LNCaP clone FGC (cell line): ENCODE results near the gene TAS2R5.

Source experiments
- DNase-seq: peaks from one replicate; pipeline ENCODE4 v3.0.0-alpha.2; 2011; ENCODE audit warnings: low read depth
- H3K4me3 ChIP-seq: 2 replicates; pipeline ENCODE4 v1.5.1; 2011; ENCODE audit warnings: mild to moderate bottlenecking, low read depth, low read length, control low read depth
- TF ChIP-seq, protein P1 (sequence below): IDR thresholded peaks from 2 replicates; pipeline ENCODE4 v1.5.1; 2012; ENCODE audit warnings: mild to moderate bottlenecking; ENCODE audit not compliant: control insufficient read depth, insufficient read depth; ENCODE audit errors: extremely low read depth

TAS2R5 gene

DNA sequence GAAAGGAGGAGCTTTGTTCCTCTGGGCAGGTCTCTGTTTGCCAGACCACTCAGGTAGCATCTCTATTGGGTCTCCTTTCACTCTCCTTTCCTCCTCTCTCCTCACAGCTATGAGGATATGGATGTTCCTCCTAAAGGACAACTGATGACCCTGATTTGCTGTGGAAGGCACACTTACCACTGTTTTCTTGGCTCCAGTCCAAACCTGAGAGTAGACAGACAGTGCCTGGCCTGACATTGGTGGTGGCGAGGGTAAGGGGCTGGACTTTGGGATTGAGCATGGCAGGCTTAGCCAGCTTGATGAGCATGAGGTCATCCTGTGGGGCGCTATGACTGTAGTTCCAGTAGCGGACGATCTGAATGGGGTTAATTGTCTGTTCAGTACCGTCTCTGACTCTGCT is 47.7 kb downstream of the TAS2R5 start:
- no peak for DNase-seq
- H3K4me3 ChIP-seq, result no peak overlapping the region
- TF ChIP-seq, protein P1, sequence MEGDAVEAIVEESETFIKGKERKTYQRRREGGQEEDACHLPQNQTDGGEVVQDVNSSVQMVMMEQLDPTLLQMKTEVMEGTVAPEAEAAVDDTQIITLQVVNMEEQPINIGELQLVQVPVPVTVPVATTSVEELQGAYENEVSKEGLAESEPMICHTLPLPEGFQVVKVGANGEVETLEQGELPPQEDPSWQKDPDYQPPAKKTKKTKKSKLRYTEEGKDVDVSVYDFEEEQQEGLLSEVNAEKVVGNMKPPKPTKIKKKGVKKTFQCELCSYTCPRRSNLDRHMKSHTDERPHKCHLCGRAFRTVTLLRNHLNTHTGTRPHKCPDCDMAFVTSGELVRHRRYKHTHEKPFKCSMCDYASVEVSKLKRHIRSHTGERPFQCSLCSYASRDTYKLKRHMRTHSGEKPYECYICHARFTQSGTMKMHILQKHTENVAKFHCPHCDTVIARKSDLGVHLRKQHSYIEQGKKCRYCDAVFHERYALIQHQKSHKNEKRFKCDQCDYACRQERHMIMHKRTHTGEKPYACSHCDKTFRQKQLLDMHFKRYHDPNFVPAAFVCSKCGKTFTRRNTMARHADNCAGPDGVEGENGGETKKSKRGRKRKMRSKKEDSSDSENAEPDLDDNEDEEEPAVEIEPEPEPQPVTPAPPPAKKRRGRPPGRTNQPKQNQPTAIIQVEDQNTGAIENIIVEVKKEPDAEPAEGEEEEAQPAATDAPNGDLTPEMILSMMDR, result no peak

DNA sequence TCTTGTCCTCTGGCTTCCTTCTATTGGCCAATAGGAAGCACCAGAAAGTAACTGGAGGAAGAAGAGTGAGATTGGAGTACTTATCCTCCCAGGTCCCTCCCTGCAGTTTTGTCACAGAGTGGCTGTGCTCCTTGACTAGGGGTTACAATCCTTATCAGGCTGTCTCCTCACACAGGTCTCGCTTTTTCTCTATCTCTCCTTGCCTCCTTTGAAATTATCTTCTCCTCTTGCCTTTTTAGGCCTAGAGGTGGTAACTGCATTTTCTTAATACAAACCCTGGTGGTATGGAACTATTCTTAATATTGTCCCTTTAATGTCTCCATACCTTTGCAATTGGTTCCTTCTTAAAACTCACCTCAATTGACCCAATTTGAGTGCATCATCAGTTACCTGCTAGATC is 48.6 kb downstream of the TAS2R5 start:
- H3K4me3 ChIP-seq, result no peak overlapping the region
- TF ChIP-seq, protein P1, result no peak
- no peak for DNase-seq

DNA sequence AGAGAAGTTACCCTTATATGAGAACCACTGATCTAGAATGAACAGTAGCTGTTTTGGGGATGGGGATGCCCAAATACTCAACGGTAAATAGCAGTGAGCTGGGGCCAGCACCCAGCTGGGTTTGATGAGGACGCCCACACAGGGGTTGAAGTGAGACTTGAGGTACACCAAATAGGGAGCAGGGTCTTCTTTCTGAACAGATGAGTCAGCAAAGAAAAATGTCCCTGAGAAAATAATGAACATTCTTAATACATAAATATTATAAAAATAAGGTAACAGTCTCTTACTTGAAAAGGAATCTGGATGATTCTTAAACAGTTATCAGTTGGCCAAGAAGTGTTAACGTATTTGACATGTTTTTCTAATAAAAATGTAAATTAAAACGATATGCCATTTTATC is 49.2 kb downstream of the TAS2R5 start:
- H3K4me3 ChIP-seq, result no peak overlapping the region
- no peak for DNase-seq
- TF ChIP-seq, protein P1, result no peak

DNA sequence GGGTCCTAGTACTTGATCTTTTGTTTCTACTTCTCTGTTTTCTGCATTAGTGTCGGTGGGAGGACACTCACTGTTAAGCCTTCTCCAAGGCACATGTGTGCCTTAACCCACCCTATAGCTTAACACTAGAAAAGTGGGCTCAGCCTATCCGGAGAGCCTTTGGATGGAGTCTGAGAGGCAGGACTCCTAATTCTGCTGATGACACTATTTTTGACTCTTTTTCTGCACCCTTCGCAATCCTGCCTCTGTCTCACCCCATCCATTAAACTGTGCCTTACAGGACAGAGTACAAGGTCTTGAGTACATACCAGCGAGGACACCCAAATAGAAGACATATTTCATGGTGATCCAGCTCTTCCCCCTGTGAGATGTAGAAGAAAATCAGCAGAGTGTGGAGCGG is 50.7 kb downstream of the TAS2R5 start:
- no peak overlapping the region for H3K4me3 ChIP-seq
- DNase-seq, result no peak
- TF ChIP-seq, protein P1, result no peak
